ENCODE measurements around the gene TMEM30A. TPM values are rescaled to one million over a fixed set of nuclear protein-coding genes. Genes with fewer than 3 reads are reported as not detected.

TMEM30A gene
- total and polyA plus RNA-seq, 2 experiments from 2014 or later, result 30.0 to 33.5 TPM

DNA sequence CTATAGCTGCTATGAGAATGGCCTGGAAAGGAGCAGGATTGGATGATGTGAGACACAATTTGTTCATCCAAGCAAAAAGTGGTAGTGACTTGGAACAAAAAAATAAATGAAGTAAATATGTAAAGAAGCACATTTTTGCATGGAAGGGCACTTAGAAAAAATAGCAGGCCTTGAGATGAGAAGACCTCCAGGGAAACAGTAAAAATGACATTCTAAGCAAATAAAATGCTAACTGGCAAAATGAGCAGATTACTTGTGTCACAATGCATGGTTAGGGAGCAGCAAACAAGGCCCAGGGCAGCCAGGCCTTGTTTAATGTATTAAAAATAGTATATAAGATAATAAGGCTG, 21.2 kb downstream of the TMEM30A start:
- Histone ChIP-seq H3K9me3 (ENCODE audit: low read depth) (no peaks in the 10 kb centered on the region), H3K27ac (no peak overlapping the region), H3K27me3 (no peaks in the 10 kb centered on the region), H3K4me1 (ENCODE audit: low read depth) (peaks cover 12% of the 10 kb centered on the region), H3K4me3 (no peak overlapping the region), H3K36me3 (peaks cover 28% of the 10 kb centered on the region)
- DNase-seq (ENCODE audit: low read depth in 1 of 2, low spot score in 1 of 2), result no peak
- TF ChIP-seq, protein P1, sequence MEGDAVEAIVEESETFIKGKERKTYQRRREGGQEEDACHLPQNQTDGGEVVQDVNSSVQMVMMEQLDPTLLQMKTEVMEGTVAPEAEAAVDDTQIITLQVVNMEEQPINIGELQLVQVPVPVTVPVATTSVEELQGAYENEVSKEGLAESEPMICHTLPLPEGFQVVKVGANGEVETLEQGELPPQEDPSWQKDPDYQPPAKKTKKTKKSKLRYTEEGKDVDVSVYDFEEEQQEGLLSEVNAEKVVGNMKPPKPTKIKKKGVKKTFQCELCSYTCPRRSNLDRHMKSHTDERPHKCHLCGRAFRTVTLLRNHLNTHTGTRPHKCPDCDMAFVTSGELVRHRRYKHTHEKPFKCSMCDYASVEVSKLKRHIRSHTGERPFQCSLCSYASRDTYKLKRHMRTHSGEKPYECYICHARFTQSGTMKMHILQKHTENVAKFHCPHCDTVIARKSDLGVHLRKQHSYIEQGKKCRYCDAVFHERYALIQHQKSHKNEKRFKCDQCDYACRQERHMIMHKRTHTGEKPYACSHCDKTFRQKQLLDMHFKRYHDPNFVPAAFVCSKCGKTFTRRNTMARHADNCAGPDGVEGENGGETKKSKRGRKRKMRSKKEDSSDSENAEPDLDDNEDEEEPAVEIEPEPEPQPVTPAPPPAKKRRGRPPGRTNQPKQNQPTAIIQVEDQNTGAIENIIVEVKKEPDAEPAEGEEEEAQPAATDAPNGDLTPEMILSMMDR (IDR thresholded peaks at IDR 0.05; ENCODE audit: low read depth, low read length), result no peak

DNA sequence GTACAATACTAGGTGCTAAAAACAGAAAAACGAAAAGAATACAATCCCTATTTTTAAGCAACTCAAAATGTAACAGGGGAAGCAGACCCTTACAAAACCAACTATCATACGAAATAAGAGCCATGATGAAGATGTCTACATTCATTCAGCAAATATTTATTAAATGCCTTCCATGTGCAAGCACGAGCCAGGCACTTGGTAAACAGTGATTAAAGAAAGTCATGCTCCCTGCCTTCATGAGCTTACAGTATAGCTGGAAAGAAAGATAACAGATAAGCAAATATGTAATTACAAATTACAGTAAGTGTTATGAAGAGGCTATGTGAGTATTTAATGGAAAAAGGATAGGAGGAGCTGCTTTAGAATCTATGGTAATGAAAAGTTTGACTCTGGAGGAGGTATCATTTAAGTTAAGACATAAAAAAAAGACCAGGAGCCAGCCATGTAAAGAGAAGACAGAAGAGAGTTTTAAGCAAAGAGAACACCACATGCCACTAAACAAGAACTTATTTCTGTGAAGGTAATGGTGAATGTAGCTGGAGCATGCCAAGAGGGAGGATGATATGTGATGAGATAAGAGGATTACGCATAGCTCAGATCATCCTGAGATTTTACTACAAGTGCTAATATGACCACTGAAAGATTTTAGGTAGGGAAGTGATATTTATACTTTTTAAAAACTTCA, 21.7 kb downstream of the TMEM30A start:
- Histone ChIP-seq H3K9me3 (ENCODE audit: low read depth) (no peaks in the 10 kb centered on the region), H3K36me3 (peaks cover 28% of the 10 kb centered on the region), H3K4me1 (ENCODE audit: low read depth) (peaks cover 9% of the 10 kb centered on the region), H3K4me3 (no peak overlapping the region), H3K27me3 (no peaks in the 10 kb centered on the region), H3K27ac (no peak overlapping the region)
- DNase-seq (ENCODE audit: low read depth in 1 of 2, low spot score in 1 of 2), result no peak
- TF ChIP-seq, protein P1 (IDR thresholded peaks at IDR 0.05; ENCODE audit: low read depth, low read length), result no peak

GRCh38 chr6:75261299-75261698, 23.3 kb downstream of the TMEM30A start:
- Histone ChIP-seq H3K36me3 (peaks cover 28% of the 10 kb centered on the region), H3K27ac (no peak overlapping the region), H3K27me3 (no peaks in the 10 kb centered on the region), H3K4me1 (ENCODE audit: low read depth) (peaks cover 17% of the 10 kb centered on the region), H3K4me3 (no peak overlapping the region), H3K9me3 (ENCODE audit: low read depth) (no peaks in the 10 kb centered on the region)
- DNase-seq (ENCODE audit: low read depth in 1 of 2, low spot score in 1 of 2), result no peak
- TF ChIP-seq, protein P1 (IDR thresholded peaks at IDR 0.05; ENCODE audit: low read depth, low read length), result no peak

GRCh38 chr6:75257343-75258087, 27.1 kb downstream of the TMEM30A start:
- H3K9me3 ChIP-seq (ENCODE audit: low read depth), result no peaks in the 10 kb centered on the region
- H3K27ac ChIP-seq, result peak overlapping the region; percentile 68
- no peaks in the 10 kb centered on the region for H3K27me3 ChIP-seq
- TF ChIP-seq, protein P1 (IDR thresholded peaks at IDR 0.05; ENCODE audit: low read depth, low read length), result no peak
- peaks cover 29% of the 10 kb centered on the region for H3K4me1 ChIP-seq (ENCODE audit: low read depth)
- no peak overlapping the region for H3K4me3 ChIP-seq
- peaks cover 30% of the 10 kb centered on the region for H3K36me3 ChIP-seq
- DNase-seq (ENCODE audit: low read depth in 1 of 2, low spot score in 1 of 2), result no peak

DNA sequence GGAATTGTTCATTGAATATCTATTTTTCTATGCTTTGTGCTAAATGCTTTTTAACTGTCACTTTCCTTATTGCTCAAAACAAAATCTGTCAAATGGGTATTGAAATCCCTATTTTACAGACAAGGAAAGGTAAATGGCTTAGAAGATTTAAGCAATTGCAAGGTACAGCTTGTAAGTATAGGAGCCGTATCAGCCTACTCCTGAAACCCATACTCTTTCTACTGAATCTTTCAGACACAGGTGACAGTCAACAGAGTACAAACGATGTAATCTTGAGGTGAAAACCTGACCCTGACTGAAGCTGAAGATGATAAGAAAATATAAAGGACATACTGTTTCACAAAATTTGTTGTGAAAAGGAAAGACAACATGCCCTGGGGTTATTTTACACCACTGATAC, 34.0 kb downstream of the TMEM30A start:
- Histone ChIP-seq H3K27me3 (no peaks in the 10 kb centered on the region), H3K4me3 (no peak overlapping the region), H3K36me3 (peaks cover 6% of the 10 kb centered on the region), H3K9me3 (ENCODE audit: low read depth) (no peaks in the 10 kb centered on the region), H3K4me1 (ENCODE audit: low read depth) (peaks cover 11% of the 10 kb centered on the region), H3K27ac (no peak overlapping the region)
- TF ChIP-seq, protein P1 (IDR thresholded peaks at IDR 0.05; ENCODE audit: low read depth, low read length), result no peak
- no peak for DNase-seq (ENCODE audit: low read depth in 1 of 2, low spot score in 1 of 2)

Measured in cardiac muscle cell (in vitro differentiated cells and primary cell).